Gastrocnemius medialis (tissue), 4 donors: Measurements from ENCODE around the gene TDRKH. TPM values are rescaled to one million over a fixed set of nuclear protein-coding genes. Genes with fewer than 3 reads are reported as not detected.

Experiments
- ATAC-seq, 2 donors: fragments of 150-250 bp; one replicate each; pipeline ENCODE4 v1.9.1; 2016
- DNase-seq, 2 donors: peaks; one replicate each; pipeline ENCODE4 v3.0.0-alpha.2; 2019
- H3K27ac ChIP-seq, 4 donors: fragments of 200-600 bp; sonication (generic); 1 replicate in 1 of 4; 2 replicates in 3 of 4; pipeline ENCODE4 v1.5.1; 2016 to 2018; ENCODE audit warnings: mild to moderate bottlenecking in 2 of 4, moderate library complexity in 1 of 4
- H3K27me3 ChIP-seq, 3 donors: fragments of 200-600 bp; sonication (generic) in 2 of 3; 1 replicate in 1 of 3; 2 replicates in 2 of 3; pipeline versions ENCODE4 v1.5.1 to v1.6.0; 2016 to 2019; ENCODE audit warnings: mild to moderate bottlenecking in 1 of 3, moderate library complexity in 1 of 3
- H3K36me3 ChIP-seq, 2 donors: fragments of 200-600 bp; sonication (generic) in 1 of 2; one replicate each; pipeline ENCODE4 v1.5.1; 2017 to 2018
- H3K4me1 ChIP-seq, 2 donors: fragments of 200-600 bp; sonication (generic) in 1 of 2; one replicate each; pipeline ENCODE4 v1.5.1; 2016 to 2017; ENCODE audit warnings: mild to moderate bottlenecking in 2 of 2
- H3K4me3 ChIP-seq, 4 donors: fragments of 200-600 bp; sonication (generic) in 3 of 4; 1 replicate in 1 of 4; 2 replicates in 3 of 4; pipeline ENCODE4 v1.5.1; 2016 to 2019; ENCODE audit warnings: mild to moderate bottlenecking in 2 of 4
- H3K9me3 ChIP-seq, 3 donors: fragments of 200-600 bp; sonication (generic) in 2 of 3; 1 replicate in 1 of 3; 2 replicates in 2 of 3; pipeline ENCODE4 v1.5.1; 2016 to 2019
- CTCF ChIP-seq, 5 experiments: fragments of 450-650 bp in 3 of 5; fragments of 200-600 bp in 2 of 5; sonication (generic) in 2 of 5; IDR thresholded peaks in 4 of 5; conservative IDR thresholded peaks in 1 of 5; 1 replicate in 4 of 5; 2 replicates in 1 of 5; pipeline ENCODE4 v1.5.1; 2016 to 2019; ENCODE audit warnings: antibody characterized with exemption in 5 of 5, mild to moderate bottlenecking in 3 of 5, moderate library complexity in 3 of 5
- POLR2A ChIP-seq, 2 donors: fragments of 450-650 bp; IDR thresholded peaks; one replicate each; pipeline ENCODE4 v1.6.1; 2017; ENCODE audit warnings: antibody characterized with exemption in 2 of 2, mild to moderate bottlenecking in 2 of 2, moderate library complexity in 2 of 2
- in situ Hi-C, 4 donors: fragments of 200-750 bp; cut with MboI; loops; one replicate each; pipeline versions ENCODE4 v1.15.0 to v1.8.0; 2017; ENCODE audit warnings: low sequenced_read_pairs in 4 of 4
- intact Hi-C: fragments of 100-400 bp; cut with DNase I; formaldehyde crosslinking; loops from one replicate; pipeline ENCODE4 v1.15.1; 2023; ENCODE audit warnings: low total_unique reads
- total RNA-seq, 4 donors: library from RNA; depleted of rRNA; stranded (reverse); fragments of >200 nt; gene quantifications; one replicate each; pipeline versions ENCODE4 v1.1.0 to v1.2.3, GENCODE V29; 2016

TDRKH gene
- total RNA-seq, 4 donors from 2014 or later = 3.9 to 8.3 (median 4.6) TPM

- in situ Hi-C loops (loop anchor here (10.0 to 25.0 kb wide), 3 partner anchors 221 to 246 kb away; partner anchors contain the start of gene SNX27 (in 1 of the 4)), intact Hi-C loops (loop anchor here (5.0 to 10.0 kb wide), 4 partner anchors 291 to 1801 kb away; partner anchors contain the start of genes CHTOP, TUFT1 and ZNF687)
- Histone ChIP-seq H3K4me1 (peaks cover 40 to 46% of the 10 kb centered on the region in 2 donors), H3K27me3 (peaks cover 4 to 11% (median 8%) of the 10 kb centered on the region in 3 donors), H3K9me3 (no peaks in the 10 kb centered on the region), H3K4me3 (no peak overlapping the region), H3K27ac (peak overlapping the region; percentile 98 to 99 (median 99)), H3K36me3 (no peaks in the 10 kb centered on the region)
- TF ChIP-seq CTCF (IDR thresholded peaks at IDR 0.05 in 4 of 5, conservative IDR thresholded peaks at IDR 0.05 in 1 of 5) (no peak), POLR2A (IDR thresholded peaks at IDR 0.05) (no peak)
- ATAC-seq (no peak), DNase-seq (no peak)
Measured at GRCh38 chr1:151833172-151833900, 43.0 kb upstream of the TDRKH start.

GRCh38 chr1:151832318-151832980 is 42.1 kb upstream of the TDRKH start:
- H3K4me3 ChIP-seq = peak overlapping the region in 1 of 4 donors; percentile 84
- H3K4me1 ChIP-seq = peaks cover 46 to 47% of the 10 kb centered on the region in 2 donors
- peak overlapping the region; percentile 98 to 99 (median 99) for H3K27ac ChIP-seq
- H3K36me3 ChIP-seq = no peaks in the 10 kb centered on the region
- no peaks in the 10 kb centered on the region for H3K9me3 ChIP-seq
- ATAC-seq = peak; percentile 67 to 69
- TF ChIP-seq POLR2A (IDR thresholded peaks at IDR 0.05) = peak; percentile 18 to 39
- TF ChIP-seq CTCF (IDR thresholded peaks at IDR 0.05 in 4 of 5, conservative IDR thresholded peaks at IDR 0.05 in 1 of 5) = peak in 1 of 5 experiments; percentile 33
- in situ Hi-C loops (loop anchor here (10.0 to 25.0 kb wide), 3 partner anchors 220 to 245 kb away; partner anchors contain the start of gene SNX27 (in 1 of the 4)), intact Hi-C loops (loop anchor here (1.0 to 10.0 kb wide), 6 partner anchors 42 to 1802 kb away; partner anchors contain the start of genes CHTOP, TDRKH, TUFT1 and ZNF687)
- peak; percentile 96 to 99 for DNase-seq
- H3K27me3 ChIP-seq = peaks cover 0 to 6% (median 2%) of the 10 kb centered on the region in 3 donors

- Histone ChIP-seq H3K27ac (peak within 1 kb of the TSS; percentile 98 to 99 (median 99)), H3K4me3 (peak within 1 kb of the TSS; percentile 73 to 84 (median 76)), H3K27me3 (no peaks in the 10 kb centered on the region), H3K9me3 (no peaks in the 10 kb centered on the region), H3K36me3 (no peaks in the 10 kb centered on the region), H3K4me1 (peaks cover 49 to 55% of the 10 kb centered on the region in 2 donors)
- DNase-seq (peak; percentile 89 to 94), ATAC-seq (peak; percentile 62 to 72)
- intact Hi-C loops = loop anchor here (1.0 to 10.0 kb wide), 6 partner anchors 41 to 1803 kb away; partner anchors contain the start of genes CHTOP, TDRKH, TUFT1 and ZNF687
- TF ChIP-seq POLR2A (IDR thresholded peaks at IDR 0.05) (peak; percentile 82 to 88), CTCF (IDR thresholded peaks at IDR 0.05 in 4 of 5, conservative IDR thresholded peaks at IDR 0.05 in 1 of 5) (no peak)
- in situ Hi-C loops = loop anchor here (10.0 to 25.0 kb wide), 3 partner anchors 219 to 244 kb away; partner anchors contain the start of gene SNX27 (in 1 of the 4)
Measured at GRCh38 chr1:151831605-151832004, 41.3 kb upstream of the TDRKH start, which contains the start of gene RORC. Gene RORC, minus strand, starts transcription at chr1:151831802. Its CDS starts 38 bp downstream, at chr1:151831764.

- H3K4me3 ChIP-seq = peak overlapping the region; percentile 73 to 84 (median 76)
- DNase-seq (no peak), ATAC-seq (peak in 1 of 2 donors; percentile 28)
- in situ Hi-C loops (loop anchor here (10.0 to 25.0 kb wide), 3 partner anchors 219 to 244 kb away; partner anchors contain the start of gene SNX27 (in 1 of the 4)), intact Hi-C loops (loop anchor here (5.0 to 10.0 kb wide), 4 partner anchors 289 to 1804 kb away; partner anchors contain the start of genes CHTOP, TUFT1 and ZNF687)
- no peaks in the 10 kb centered on the region for H3K27me3 ChIP-seq
- H3K4me1 ChIP-seq = peaks cover 51 to 58% of the 10 kb centered on the region in 2 donors
- H3K36me3 ChIP-seq = no peaks in the 10 kb centered on the region
- H3K27ac ChIP-seq = peak overlapping the region; percentile 98 to 99 (median 99)
- TF ChIP-seq CTCF (IDR thresholded peaks at IDR 0.05 in 4 of 5, conservative IDR thresholded peaks at IDR 0.05 in 1 of 5) = no peak
- TF ChIP-seq POLR2A (IDR thresholded peaks at IDR 0.05) = peak in 1 of 2 donors; percentile 2
- no peaks in the 10 kb centered on the region for H3K9me3 ChIP-seq
Measured at GRCh38 chr1:151831256-151831591, 40.9 kb upstream of the TDRKH start.
